Stimulated activated CD8-positive, alpha-beta memory T cell treated with anti-CD3 and anti-CD28 coated beads, Interleukin-12 subunit alpha, Interleukin-12 subunit beta, amount 100 ng/mL, for 4 hours (primary cell): ENCODE measurements around the gene SLC26A1.
A peak's percentile ranks its signal among the peaks of the same experiment; 100 is the strongest.
"Not testable (repeated sequence)": the region's sequence is repeated elsewhere in the genome, so short reads cannot be mapped to it uniquely, and the experiment has no call there.

ENCODE experiments used
- DNase-seq: peaks from one replicate; pipeline ENCODE4 v3.0.0-alpha.2; 2020; ENCODE audit warnings: low read depth

SLC26A1 gene

DNA sequence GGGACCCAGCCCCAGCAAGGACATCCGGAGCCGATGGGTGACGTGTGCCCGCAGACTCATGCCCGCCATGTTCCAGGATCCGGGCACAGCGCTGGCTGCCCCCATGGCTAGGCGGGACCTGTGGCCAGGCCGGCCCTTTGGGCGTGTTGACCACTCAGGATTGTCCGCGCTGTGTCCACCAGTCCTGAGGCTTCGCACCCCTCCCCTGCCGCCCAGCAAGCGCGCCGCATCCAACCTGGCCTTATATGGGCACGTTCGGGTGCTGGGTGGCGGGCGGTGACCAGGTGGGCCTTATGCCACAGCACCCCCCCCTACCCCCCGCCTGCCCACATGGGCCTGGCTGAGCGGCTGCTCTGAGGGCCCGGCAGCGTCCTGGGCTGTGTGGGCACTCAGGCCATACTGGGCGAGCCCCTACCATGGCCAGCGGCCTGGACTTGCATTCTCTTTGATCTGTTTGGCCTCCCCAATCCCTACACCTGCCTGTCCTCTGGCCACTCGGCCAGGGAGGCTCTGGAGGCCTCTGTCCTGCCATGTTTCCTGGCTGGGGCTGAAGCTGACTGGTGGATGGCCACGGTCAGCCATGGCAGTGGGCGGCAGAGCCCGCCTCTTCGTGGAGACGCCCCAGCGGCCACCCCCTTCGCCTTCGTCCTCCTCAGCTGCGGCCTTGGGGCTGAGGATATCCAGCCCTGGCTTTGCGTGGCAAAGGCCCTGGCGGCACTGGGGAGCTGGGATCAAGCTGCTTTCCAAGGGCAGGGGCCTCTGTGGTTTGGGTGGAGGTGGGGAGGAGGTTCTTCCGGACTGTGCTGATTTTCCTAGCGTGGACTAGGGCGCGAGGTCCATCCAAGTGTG lies 20.2 kb upstream of the SLC26A1 start:
- no peak for DNase-seq

DNA sequence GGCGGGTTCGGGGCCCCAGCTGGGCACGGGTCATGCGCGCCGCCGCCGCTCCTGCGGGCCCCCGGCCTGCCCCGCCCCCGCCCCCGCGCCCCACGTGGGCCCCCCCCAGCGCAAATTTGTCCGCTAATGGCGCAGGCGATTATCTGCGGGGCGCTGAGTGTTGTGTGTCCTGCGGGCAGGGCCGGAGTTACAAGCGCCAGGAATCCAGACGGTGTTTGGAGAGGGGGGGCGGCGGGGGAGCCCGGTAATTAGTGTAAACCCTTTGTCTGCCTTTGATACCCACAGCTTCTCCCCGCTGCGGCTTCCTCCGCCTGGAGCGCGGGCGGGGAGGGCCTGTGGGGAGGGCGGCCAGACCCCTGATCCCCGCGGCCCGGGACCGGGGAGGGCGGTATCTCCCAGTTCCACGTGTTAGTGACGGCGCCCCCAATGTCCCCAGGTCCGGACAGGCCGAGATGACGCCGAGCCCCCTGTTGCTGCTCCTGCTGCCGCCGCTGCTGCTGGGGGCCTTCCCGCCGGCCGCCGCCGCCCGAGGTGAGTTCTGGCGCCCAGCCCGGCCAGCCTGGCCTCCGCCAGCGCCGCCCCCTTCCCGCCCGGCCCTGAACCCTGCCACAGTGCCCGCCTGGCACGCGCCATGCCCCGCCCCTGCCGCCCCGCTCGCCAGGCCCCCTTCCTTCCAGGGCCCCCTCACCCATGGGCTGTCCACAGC lies 19.0 kb upstream of the SLC26A1 start:
- DNase-seq: peak; percentile 19

DNA sequence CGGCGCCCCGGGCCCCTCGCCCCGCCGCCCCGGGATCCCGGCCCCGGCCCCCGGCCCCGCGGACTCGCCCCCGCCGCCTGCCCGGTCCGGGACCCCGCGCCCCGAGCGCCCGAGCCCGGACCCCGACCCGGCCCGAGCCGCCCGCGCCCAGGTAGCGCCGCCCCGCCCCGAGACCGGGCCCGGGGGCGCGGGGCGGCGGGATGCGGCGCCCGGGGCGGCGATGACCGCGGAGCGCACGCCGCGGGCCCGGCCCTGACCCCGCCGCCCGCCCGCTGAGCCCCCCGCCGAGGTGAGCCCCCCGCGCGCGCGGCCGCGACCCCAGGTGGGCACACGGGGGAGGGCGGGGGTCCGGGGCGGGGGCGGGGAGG lies 18.4 kb upstream of the SLC26A1 start:
- DNase-seq: no peak

DNA sequence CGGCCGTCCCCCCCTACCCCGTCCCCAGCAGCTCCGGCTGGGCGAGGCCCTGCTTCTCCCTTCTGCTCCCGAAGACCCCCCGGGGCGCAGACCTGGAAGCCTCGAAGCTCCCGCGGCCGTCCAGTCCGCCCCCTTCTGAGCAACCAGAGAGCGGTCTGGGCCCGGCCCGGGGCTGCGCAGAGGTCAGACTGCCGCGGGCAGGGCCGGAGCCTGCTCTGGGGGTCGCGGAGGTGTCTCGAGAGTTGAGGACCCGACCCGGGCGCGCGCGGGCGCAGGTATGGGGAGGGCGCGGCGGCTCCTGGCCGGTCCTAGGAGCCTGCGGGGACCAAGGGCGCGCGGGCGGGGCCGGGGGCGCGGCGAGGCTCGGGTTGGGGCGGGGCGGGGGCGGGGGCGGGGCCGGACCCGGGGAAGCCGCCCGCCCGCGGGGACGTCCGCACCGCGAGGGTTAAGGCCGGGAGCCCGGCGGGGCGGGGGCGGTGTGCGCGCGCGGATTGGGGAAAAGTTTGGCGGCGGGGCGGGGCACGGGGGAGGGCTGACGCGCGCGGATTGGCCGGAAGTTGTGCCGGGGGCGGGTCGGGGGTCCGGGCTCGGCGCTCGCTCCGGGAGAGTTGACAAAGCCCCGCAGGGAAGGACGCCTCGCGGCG lies 17.9 kb upstream of the SLC26A1 start, which contains the start of gene FGFRL1:
FGFRL1 (plus strand) TSS at position 605 of the 644 bp plus-strand sequence. CDS start 860 bp downstream, outside the sequence.
- peak; percentile 81 for DNase-seq

DNA sequence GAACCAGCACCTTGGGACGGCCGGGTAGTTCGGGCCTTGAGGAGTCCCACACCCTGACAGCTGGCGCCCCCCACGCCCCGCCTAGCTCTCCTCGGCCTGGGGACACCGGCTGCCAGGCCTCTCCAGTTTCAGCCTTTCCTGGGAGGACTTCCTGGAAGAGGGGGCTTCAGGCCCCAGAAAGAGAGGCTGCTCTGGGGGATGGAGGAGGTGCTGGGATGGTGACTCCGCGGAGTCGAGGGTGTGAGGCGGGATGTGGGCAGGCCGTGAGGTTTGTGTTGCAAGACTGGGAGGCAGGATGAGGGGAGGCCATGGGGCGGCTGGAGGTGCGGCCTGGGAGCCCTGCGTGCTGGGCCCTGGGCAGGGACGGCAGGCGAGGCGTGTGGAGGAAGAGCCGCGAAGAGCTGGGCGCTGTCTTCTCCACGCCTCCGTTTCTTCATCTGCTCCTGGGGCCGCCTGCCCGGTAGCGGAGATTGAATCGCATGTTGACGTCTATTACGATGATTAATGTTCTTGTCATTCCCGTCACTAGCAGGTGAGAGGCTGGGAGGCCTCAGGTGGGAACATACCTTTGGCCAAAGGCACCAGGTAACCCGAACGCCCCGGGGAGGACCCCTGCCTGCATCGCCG lies 17.3 kb upstream of the SLC26A1 start:
- DNase-seq: peak; percentile 53

DNA sequence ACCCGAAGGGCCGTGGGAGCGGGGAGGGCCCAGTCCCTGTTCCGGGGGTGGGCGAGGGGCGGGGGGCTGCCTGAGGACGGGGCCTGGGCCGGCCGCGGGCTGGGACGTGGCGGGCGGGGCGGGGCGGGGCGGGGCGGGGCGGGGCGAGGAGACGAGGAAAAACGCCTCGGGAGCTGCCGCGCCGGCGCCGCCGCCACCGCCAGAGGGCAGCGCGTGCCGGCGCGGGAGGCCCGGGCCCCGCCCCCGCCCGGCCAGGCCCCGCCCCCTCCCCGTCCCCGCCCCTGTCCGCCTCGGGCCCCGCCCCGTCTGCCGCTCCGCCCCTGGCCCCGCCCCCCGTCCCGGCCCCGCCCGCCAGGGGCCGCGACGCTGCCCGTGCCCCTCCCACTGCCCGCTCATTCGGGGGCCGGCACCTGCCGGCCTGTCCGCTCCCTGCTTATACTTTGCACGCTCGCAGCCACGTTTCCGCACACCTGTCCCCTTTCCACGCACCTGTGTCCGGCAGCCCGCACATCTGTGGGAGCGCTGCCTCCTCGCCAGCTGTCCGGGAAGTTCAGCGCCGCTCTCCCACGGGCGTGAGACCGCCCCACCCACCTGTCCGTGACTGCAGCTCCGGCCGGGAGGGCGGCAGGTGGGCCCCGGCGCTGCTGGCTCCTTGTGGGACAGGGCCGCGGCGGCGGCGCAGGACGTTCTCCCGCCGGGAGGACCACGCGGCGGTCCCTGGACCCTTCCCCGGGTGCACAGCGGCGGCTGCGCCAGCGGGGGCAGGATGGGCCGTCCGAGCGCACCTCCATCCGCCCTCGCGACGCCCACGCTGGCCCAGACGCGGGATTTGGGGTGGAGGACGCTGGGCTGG lies 16.6 kb upstream of the SLC26A1 start:
- DNase-seq: peak; percentile 59

DNA sequence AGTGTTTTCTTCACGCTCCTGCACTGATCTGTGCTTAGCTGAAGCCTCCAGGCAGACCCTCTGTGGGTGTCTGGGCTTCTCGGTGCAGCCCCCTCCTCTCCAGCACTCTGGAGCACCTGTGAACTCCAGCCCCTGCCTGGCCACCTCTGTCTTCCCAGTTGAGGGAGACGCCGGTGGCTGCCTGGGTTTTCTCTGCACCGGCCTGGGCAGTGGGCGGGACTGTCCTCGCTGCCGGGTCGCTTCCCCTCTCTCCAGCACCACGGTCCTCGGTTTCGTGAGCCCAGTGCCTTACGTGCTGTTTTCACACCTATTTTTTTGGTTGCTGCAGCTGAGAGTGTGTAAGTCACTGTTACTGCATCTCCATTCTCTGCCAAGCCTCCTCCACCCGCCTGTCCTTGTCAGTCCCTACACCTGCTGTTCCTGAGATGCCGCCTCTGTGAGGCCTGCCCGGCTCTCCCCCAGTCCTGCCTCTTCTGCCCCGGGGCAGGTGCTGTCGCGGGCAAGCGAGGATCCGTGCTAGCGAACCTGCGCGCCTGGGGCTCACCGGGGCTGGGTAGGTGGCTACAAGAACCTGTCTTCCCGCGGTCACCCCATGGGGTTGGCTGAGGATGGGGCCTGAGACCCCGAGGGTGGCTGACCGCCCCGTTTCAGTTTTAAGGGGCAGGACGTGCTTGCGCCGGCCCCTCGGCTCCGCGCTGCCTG lies 15.8 kb upstream of the SLC26A1 start:
- DNase-seq: no peak

DNA sequence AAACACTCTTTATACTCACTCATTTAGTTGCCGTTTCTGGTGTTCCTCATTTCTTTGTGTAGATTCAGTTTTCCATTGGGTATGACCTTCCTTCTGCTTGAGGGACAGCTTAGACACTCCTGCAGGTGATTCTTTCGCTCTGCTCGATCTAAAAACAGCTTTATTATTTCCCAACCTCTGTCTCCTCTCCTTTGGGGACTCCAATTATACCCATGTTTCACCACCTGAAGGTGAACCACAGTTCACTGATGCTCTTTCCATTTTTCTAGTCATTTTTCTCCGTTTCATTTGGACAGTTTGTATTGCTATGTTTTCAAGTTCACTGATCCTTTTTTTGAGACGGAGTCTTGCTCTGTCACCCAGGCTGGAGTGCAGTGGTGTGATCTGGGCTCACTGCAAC lies 13.7 kb upstream of the SLC26A1 start:
- DNase-seq: no peak

DNA sequence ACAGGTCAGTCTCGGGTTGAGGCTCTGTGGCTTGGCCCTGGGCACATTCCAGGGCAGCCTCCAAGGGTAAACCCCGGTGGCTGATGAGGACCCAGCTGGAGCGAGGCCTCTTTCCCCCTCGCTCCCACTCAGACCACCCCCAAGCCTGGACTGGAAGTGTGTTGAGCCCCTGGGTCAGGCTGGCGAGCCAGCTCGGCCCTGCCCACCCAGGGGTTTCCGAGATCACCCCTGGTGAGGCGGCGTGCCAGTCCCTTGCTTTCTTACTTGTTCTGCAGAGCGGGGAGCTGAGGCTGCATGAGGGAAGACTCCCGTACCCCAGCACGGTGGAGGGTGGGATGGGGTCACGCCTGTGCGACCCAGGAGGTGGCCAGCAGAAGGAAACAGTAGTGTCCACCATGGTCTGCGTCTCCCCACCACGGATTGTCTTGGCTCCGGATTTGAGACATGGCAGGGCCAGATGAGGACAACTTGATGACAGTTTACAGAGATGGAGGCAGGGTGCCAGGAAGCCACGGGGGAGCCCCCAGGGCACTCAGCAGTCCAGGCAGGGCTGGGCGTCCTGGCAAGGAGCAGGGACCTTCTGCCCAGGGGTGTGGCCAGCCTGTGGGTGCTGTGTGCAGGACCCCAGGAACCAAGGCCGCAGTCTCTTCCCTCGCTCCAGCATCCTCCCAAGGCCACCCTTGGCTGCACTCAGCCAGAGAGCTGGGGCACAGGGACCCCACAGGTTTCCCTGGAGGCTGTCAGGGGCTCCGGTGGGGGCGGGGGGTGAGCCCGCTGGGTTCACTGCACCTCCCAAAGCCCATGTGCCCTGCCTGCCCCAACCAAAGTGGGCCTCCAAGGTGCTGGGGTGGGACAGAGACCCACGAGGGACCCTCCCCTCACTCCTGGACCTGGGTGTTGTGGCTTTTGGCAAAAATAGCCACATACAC lies 11.6 kb upstream of the SLC26A1 start:
- no peak for DNase-seq

DNA sequence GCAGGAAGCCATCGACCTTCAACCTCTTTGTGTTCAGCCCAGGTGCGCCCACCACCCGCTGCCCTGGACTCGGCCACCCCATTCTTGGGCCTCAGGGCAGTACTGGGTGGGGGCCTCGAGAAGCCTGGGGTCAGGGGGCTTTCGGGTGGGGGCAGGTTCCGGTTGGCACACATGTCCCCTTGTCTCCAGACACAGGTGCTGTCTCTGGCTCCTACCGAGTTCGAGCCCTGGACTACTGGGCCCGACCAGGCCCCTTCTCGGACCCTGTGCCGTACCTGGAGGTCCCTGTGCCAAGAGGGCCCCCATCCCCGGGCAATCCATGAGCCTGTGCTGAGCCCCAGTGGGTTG lies 10.8 kb upstream of the SLC26A1 start:
- DNase-seq: no peak

DNA sequence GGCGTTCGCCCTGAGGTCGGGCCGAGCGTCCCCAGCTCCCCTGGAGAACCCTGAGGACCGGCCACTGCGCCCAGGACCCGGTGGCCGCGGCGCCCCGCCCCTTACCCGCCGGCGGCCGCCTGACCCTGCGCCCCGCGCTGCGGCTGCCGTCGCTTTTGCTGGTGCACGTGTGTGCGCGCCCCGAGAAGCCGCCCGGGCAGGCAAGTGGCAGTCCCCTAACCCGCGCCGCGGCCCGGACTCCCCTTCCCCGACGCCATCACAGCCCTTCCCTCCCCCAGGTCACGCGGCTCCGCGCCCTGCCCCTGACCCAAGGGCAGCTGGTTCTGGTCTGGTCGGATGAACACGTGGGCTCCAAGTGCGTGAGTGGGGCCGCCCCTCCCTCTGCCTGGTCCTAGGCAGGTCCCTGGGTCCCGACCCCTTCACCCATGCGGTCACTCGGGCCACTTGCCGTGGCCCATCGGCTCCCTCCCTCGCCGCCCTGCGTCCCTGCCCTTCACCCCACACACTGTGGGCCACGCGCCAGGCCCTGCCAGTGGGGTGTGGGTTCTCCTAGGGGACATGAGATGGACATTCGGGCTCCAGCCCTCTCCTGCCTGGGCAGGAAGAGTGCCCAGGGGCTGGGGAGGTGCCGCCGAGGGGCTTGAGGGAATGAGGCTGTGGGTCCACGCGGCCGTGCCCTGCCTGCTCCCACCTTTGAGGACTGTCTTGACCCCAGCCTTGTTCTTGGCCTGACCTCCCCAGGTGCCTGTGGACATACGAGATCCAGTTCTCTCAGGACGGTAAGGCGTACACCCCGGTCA lies 10.3 kb upstream of the SLC26A1 start:
- DNase-seq: no peak

DNA sequence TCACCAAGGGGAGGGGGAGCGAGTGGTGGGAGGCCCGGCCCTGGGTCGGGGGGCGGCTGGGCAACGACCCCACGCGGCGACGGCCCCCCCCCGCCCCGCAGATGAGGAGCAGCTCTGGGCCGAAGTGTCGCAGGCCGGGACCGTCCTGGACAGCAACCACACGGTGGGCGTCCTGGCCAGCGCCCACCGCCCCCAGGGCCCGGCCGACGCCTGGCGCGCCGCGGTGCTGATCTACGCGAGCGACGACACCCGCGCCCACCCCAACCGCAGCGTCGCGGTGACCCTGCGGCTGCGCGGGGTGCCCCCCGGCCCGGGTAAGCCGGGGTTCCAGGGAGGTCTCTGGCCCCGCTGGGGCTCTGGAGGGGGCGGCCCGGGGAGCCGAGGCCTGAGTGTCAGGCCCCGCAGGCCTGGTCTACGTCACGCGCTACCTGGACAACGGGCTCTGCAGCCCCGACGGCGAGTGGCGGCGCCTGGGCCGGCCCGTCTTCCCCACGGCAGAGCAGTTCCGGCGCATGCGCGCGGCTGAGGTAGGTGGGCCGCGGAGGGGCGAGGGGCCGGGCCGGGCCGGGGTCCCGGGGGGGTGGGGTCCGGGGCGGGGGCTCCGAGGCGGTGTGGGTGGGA lies 9.5 kb upstream of the SLC26A1 start:
- DNase-seq: no peak

DNA sequence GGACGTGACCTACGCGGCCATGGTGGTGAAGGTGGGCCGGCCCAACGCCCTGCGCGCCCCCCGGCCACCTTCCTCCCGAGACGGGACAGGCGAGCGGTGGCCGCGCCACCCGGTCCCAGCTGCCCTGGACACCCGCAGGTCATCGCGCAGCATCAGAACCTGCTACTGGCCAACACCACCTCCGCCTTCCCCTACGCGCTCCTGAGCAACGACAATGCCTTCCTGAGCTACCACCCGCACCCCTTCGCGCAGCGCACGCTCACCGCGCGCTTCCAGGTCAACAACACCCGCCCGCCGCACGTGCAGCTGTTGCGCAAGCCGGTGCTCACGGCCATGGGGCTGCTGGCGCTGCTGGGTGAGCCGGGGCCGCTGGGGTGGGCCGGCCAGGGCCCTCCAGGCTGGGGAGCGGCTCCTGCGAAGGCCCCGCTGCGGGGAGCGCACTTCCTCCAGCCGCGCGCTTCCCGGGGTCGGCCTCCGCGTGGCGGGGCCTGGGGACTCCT lies 9.0 kb upstream of the SLC26A1 start:
- no peak for DNase-seq

DNA sequence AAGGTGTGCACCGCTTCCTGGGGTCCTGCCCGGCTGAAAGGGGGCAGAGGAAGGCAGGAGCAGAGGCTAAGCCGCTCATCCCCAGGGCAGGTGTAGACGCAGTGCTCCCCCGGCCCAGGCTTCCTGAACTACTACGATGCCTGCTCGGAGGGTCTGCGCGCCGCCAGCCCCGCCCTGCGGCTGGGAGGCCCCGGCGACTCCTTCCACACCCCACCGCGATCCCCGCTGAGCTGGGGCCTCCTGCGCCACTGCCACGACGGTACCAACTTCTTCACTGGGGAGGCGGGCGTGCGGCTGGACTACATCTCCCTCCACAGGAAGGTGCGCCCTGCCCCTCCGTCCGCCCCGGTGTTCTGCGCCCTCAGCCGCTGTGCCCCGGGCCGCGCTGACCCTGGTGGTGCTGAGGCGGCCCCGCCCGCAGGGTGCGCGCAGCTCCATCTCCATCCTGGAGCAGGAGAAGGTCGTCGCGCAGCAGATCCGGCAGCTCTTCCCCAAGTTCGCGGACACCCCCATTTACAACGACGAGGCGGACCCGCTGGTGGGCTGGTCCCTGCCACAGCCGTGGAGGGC lies 8.4 kb upstream of the SLC26A1 start:
- no peak for DNase-seq

DNA sequence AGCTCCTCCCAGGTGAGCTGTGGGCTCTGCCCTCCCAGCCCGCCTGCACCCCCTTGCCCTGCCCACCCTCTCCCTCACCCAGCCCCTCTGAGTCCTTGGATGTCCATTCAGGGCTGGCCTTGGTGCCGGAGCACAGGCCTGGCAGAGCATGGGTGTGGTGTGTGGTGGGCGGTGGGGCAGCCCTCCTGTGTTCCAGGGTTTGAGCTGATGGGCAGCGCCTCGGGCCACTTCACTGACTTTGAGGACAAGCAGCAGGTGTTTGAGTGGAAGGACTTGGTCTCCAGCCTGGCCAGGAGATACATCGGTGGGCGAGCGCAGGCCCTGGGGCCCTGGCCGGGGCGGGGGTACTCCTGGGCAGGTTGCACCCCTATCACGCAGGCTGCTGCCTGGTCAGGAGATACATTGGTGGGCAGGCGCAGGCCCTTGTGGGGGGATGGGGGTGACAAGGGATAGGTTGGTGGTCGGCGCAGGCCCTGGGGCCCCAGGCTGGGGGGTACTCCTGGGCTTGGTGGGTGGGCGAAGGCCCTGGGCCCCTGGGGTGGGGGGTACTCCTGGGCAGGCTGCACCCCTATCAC lies 7.6 kb upstream of the SLC26A1 start:
- DNase-seq: no peak

DNA sequence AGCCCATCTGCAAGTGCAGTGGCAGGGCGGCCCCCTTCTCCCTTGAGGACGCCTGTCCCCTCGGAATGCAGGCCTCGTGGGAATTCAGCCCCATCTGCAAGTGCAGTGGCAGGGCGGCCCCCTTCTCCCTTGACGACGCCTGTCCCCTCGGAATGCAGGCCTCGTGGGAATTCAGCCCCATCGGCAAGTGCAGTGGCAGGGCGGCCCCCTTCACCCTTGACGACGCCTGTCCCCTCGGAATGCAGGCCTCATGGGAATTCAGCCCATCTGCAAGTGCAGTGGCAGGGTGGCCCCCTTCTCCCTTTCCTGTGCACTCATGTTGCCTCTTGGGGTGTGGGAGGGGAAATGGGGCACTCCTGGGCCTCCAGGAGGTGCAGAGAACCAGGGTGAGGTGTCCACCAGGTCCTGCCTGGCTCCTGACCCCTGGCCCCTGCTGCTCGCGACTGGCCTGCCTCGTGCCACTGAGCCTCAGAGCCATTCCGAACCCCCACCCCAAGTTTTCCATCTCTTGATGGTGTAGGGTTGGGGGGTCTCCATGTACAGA lies 6.8 kb upstream of the SLC26A1 start:
- no peak for DNase-seq

DNA sequence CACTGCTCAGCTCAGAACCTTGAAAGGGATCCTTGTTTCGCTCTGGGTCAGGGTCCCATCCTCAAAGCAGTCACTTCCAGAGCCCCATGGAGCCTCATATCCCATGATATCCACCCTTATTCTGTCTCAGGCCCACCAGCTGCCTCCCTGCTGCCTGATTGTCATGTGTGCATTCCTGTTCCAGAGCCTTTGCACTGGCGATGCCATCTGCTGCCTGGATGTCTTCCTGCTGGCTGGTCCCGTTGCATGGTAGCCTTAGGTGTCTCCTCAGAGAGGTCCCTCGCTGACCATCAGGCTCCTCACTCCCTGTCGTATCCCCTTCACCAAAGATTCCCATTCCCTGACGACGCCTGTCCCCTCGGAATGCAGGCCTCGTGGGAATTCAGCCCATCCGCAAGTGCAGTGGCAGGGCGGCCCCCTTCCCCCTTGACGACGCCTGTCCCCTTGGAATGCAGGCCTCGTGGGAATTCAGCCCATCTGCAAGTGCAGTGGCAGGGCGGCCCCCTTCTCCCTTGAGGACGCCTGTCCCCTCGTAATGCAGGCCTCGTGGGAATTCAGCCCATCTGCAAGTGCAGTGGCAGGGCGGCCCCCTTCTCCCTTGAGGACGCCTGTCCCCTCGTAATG lies 6.1 kb upstream of the SLC26A1 start:
- not testable (repeated sequence) for DNase-seq
